Prostate gland (tissue), 2 donors: Measurements from ENCODE around the gene SMIM30.

ENCODE experiments used
- CTCF ChIP-seq, 4 experiments: fragments of 200-600 bp in 2 of 4; fragments of 450-650 bp in 2 of 4; sonication (generic) in 2 of 4; IDR thresholded peaks; 1 replicate in 3 of 4; 2 replicates in 1 of 4; pipeline ENCODE4 v1.5.1; 2016 to 2019; ENCODE audit warnings: antibody characterized with exemption in 4 of 4, mild to moderate bottlenecking in 2 of 4, moderate library complexity in 2 of 4
- POLR2A ChIP-seq: fragments of 450-650 bp; IDR thresholded peaks from one replicate; pipeline ENCODE4 v1.6.1; 2016; ENCODE audit warnings: antibody characterized with exemption, mild to moderate bottlenecking
- POLR2AphosphoS5 ChIP-seq: sonication (generic); formaldehyde crosslinking; IDR thresholded peaks from one replicate; pipeline ENCODE4 v1.6.1; 2017; ENCODE audit warnings: antibody characterized with exemption

DNA sequence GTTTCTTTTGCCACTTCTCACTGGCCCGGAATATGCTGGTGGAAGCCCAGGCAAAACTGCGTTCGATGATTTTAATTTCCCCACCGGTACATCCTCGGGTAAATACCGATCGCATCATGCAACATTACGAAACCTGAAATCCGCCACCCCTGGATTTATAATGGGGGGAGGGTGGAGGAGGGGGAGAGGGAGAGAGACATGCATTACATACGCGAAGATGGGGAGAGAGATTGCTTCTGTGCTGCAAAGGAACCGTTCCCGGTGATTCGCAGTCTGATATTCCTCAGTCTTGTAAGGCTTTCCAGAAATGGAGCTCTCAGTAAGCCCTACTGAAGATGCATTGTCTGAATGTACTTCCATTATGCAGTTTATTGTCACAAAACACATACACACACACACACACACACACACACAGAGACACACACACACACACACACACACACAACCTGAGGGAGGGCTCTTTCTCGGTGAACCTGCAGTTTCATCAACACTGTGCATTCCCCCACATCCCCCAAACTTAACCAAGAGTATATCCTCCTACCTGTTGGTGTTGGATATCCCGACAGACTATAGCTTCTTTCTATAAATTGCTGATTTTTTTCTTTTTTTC is 32.5 kb downstream of the SMIM30 start:
- TF ChIP-seq POLR2AphosphoS5: no peak
- TF ChIP-seq CTCF (IDR thresholded peaks at IDR 0.05): no peak
- TF ChIP-seq POLR2A: no peak
